CD14-positive monocyte (primary cell): ENCODE data around the gene LAMA4. TPM values are rescaled to one million over a fixed set of nuclear protein-coding genes. Genes with fewer than 3 reads are reported as not detected.

Experiments used
- DNase-seq, 3 donors: peaks; one replicate each; pipeline ENCODE4 v3.0.0-alpha.2; 2011 to 2022
- H2AFZ ChIP-seq: 2 replicates; pipeline ENCODE4 v1.6.0; 2012; ENCODE audit warnings: mild to moderate bottlenecking, low read depth, low read length, inconsistent platforms; ENCODE audit not compliant: insufficient read depth, poor library complexity, severe bottlenecking
- H3K27ac ChIP-seq, 2 donors: 1 replicate in 1 of 2; 2 replicates in 1 of 2; pipeline ENCODE4 v1.5.1; 2012 to 2013; ENCODE audit warnings: low read length in 2 of 2, control low read depth in 1 of 2, inconsistent platforms in 1 of 2, low read depth in 1 of 2, mild to moderate bottlenecking in 1 of 2
- H3K27me3 ChIP-seq, 2 donors: one replicate each; pipeline versions ENCODE4 v1.6.0 to v1.6.1; 2011 to 2013; ENCODE audit warnings: low read length in 2 of 2; ENCODE audit not compliant: control insufficient read depth in 2 of 2, insufficient read depth in 2 of 2
- H3K36me3 ChIP-seq, 2 donors: replicated peaks in 1 of 2; 1 replicate in 1 of 2; 2 replicates in 1 of 2; pipeline versions ENCODE4 v1.5.1 to v1.6.1; 2012 to 2013; ENCODE audit warnings: low read length in 2 of 2, control low read depth in 1 of 2, inconsistent platforms in 1 of 2, mild to moderate bottlenecking in 1 of 2; ENCODE audit not compliant: insufficient read depth in 2 of 2, control insufficient read depth in 1 of 2
- H3K4me1 ChIP-seq, 2 donors: 1 replicate in 1 of 2; 2 replicates in 1 of 2; pipeline versions ENCODE4 v1.5.1 to v1.6.1; 2012 to 2013; ENCODE audit warnings: low read length in 2 of 2, control low read depth in 1 of 2, inconsistent platforms in 1 of 2, mild to moderate bottlenecking in 1 of 2, moderate library complexity in 1 of 2; ENCODE audit not compliant: insufficient read depth in 2 of 2, control insufficient read depth in 1 of 2
- H3K4me2 ChIP-seq: replicated peaks from 2 replicates; pipeline ENCODE3; 2012; ENCODE audit warnings: low read length, moderate library complexity, mild to moderate bottlenecking; ENCODE audit not compliant: poor library complexity, severe bottlenecking; ENCODE audit errors: extremely low read depth
- H3K4me3 ChIP-seq, 3 experiments: fragments of 200-600 bp in 1 of 3; sonication (generic) in 1 of 3; replicated peaks in 1 of 3; 1 replicate in 2 of 3; 2 replicates in 1 of 3; pipeline ENCODE4 v1.5.1; 2011 to 2013; ENCODE audit warnings: low read length in 3 of 3, mild to moderate bottlenecking in 3 of 3, control low read depth in 2 of 3, low read depth in 2 of 3, inconsistent platforms in 1 of 3, moderate library complexity in 1 of 3
- H3K79me2 ChIP-seq: 2 replicates; pipeline ENCODE4 v1.6.0; 2012; ENCODE audit warnings: mild to moderate bottlenecking, control low read depth, inconsistent platforms, low read length, moderate library complexity; ENCODE audit not compliant: insufficient read depth
- H3K9ac ChIP-seq: 2 replicates; pipeline ENCODE4 v1.6.0; 2017; ENCODE audit warnings: low read length, mild to moderate bottlenecking; ENCODE audit not compliant: insufficient read depth, poor library complexity, severe bottlenecking
- H3K9me3 ChIP-seq, 2 donors: replicated peaks in 1 of 2; 1 replicate in 1 of 2; 2 replicates in 1 of 2; pipeline versions ENCODE4 v1.5.1 to v1.6.1; 2012 to 2013; ENCODE audit warnings: low read length in 2 of 2, control low read depth in 1 of 2; ENCODE audit not compliant: control insufficient read depth in 1 of 2, insufficient read depth in 1 of 2
- H4K20me1 ChIP-seq: 2 replicates; pipeline ENCODE4 v1.6.0; 2012; ENCODE audit warnings: mild to moderate bottlenecking, low read length, control low read depth, moderate library complexity; ENCODE audit not compliant: insufficient read depth
- H3K27ac Mint-ChIP-seq, 7 donors: one replicate each; pipeline ENCODE4 v1.8.0; 2020; ENCODE audit warnings: mild to moderate bottlenecking in 7 of 7, mixed read lengths in 7 of 7, moderate library complexity in 6 of 7, inconsistent platforms in 2 of 7
- H3K27me3 Mint-ChIP-seq, 3 donors: one replicate each; pipeline ENCODE4 v1.8.0; 2021 to 2022; ENCODE audit warnings: low read depth in 3 of 3, mild to moderate bottlenecking in 3 of 3, mixed read lengths in 3 of 3, moderate library complexity in 3 of 3, inconsistent platforms in 1 of 3
- H3K36me3 Mint-ChIP-seq, 2 donors: one replicate each; pipeline ENCODE4 v1.8.0; 2020; ENCODE audit warnings: mixed read lengths in 2 of 2, inconsistent platforms in 1 of 2, mild to moderate bottlenecking in 1 of 2
- H3K4me1 Mint-ChIP-seq: one replicate; pipeline ENCODE4 v1.8.0; 2020; ENCODE audit warnings: mild to moderate bottlenecking, mixed read lengths
- H3K4me3 Mint-ChIP-seq, 2 donors: one replicate each; pipeline ENCODE4 v1.8.0; 2020; ENCODE audit warnings: mild to moderate bottlenecking in 2 of 2, mixed read lengths in 2 of 2, moderate library complexity in 1 of 2
- H3K9me3 Mint-ChIP-seq, 7 donors: one replicate each; pipeline ENCODE4 v1.8.0; 2020 to 2022; ENCODE audit warnings: mixed read lengths in 7 of 7, mild to moderate bottlenecking in 6 of 7, moderate library complexity in 6 of 7, inconsistent platforms in 2 of 7
- CTCF ChIP-seq: fragments of 200-600 bp; IDR thresholded peaks from one replicate; pipeline ENCODE4 v1.8.0; 2022; ENCODE audit warnings: antibody characterized with exemption, mild to moderate bottlenecking
- WGBS: methylation state at CpG from one replicate; pipeline ENCODE4 v1.1.5; 2013; ENCODE audit warnings: missing lambda C conversion rate; ENCODE audit not compliant: insufficient coverage; 5-methylcytosine and 5-hydroxymethylcytosine counted together
- intact Hi-C, 2 donors: fragments of 100-400 bp; cut with micrococcal nuclease; formaldehyde crosslinking; loops; one replicate each; pipeline versions ENCODE4 v1.15.0 to v1.15.1; 2023
- polyA plus RNA-seq, 3 donors: library from polyadenylated mRNA; depleted of rRNA in 1 of 3; unstranded in 2 of 3; stranded (reverse) in 1 of 3; fragments of 300-500 nt in 2 of 3; fragments of >200 nt in 1 of 3; fragmentation: Illumina TruSeq in 2 of 3; gene quantifications; 1 replicate in 2 of 3; 2 replicates in 1 of 3; pipeline ENCODE4 v1.2.3, GENCODE V29; 2012 to 2021

LAMA4 gene
- polyA plus RNA-seq, 3 donors = not detected

- DNase-seq = no peak
- H3K36me3 ChIP-seq = no peaks in the 10 kb centered on the region
- peak overlapping the region; percentile 68 for H3K4me2 ChIP-seq
- H3K4me3 ChIP-seq = peak overlapping the region in 1 of 3 experiments; percentile 59
- peaks cover 0 to 2% of the 10 kb centered on the region in 2 donors for H3K36me3 Mint-ChIP-seq
- H3K4me1 ChIP-seq = peaks cover 7 to 10% of the 10 kb centered on the region in 2 donors
- peaks cover 15% of the 10 kb centered on the region for H3K4me1 Mint-ChIP-seq
- no peak for TF ChIP-seq CTCF
- H3K9me3 ChIP-seq = peaks cover 0 to 7% of the 10 kb centered on the region in 2 donors
- peaks cover 34 to 49% (median 40%) of the 10 kb centered on the region in 3 donors for H3K27me3 Mint-ChIP-seq
- H4K20me1 ChIP-seq = no peaks in the 10 kb centered on the region
- H3K27ac Mint-ChIP-seq = no peak overlapping the region
- peak overlapping the region; percentile 48 for H2AFZ ChIP-seq
- 40% methylated on average over 1 of the region's 2 CpGs for WGBS
- H3K9ac ChIP-seq = no peak overlapping the region
- peak overlapping the region in 1 of 2 donors; percentile 93 for H3K4me3 Mint-ChIP-seq
- H3K27ac ChIP-seq = no peak overlapping the region
- no peaks in the 10 kb centered on the region for H3K79me2 ChIP-seq
- peaks cover 0 to 8% (median 2%) of the 10 kb centered on the region in 7 donors for H3K9me3 Mint-ChIP-seq
- intact Hi-C loops = no loop called here
- H3K27me3 ChIP-seq = peaks cover 43 to 46% of the 10 kb centered on the region in 2 donors
These were observed 1.5 kb downstream of the LAMA4 start for GRCh38 chr6:112252571-112253497.

- Histone ChIP-seq H3K36me3 (no peaks in the 10 kb centered on the region), H3K9ac (no peak overlapping the region), H3K27ac (no peak overlapping the region), H3K4me1 (peaks cover 7 to 10% of the 10 kb centered on the region in 2 donors), H3K27me3 (peaks cover 42 to 43% of the 10 kb centered on the region in 2 donors), H3K4me2 (no peak overlapping the region), H3K79me2 (no peaks in the 10 kb centered on the region), H3K9me3 (peaks cover 0 to 7% of the 10 kb centered on the region in 2 donors), H4K20me1 (no peaks in the 10 kb centered on the region), H2AFZ (no peak overlapping the region), H3K4me3 (no peak overlapping the region)
- Mint-ChIP-seq H3K9me3 (peaks cover 0 to 8% (median 2%) of the 10 kb centered on the region in 7 donors), H3K36me3 (peaks cover 0 to 2% of the 10 kb centered on the region in 2 donors), H3K4me1 (peaks cover 15% of the 10 kb centered on the region), H3K4me3 (no peak overlapping the region), H3K27ac (no peak overlapping the region), H3K27me3 (peaks cover 36 to 46% (median 41%) of the 10 kb centered on the region in 3 donors)
- no peak for DNase-seq
- WGBS = no CpG with 5 or more reads among the region's 6 CpGs
- no peak for TF ChIP-seq CTCF
- intact Hi-C loops = no loop called here
These were observed 3.0 kb downstream of the LAMA4 start for GRCh38 chr6:112251171-112251875.
